HL-60 (cell line): Measurements from ENCODE around the gene CSTF2T.

ENCODE experiments used
- DNase-seq, 2 experiments: peaks; one replicate each; pipeline ENCODE4 v3.0.0-alpha.2; 2010 to 2020; ENCODE audit warnings: low read depth in 1 of 2, low spot score in 1 of 2
- H3K27ac ChIP-seq: fragments of 250-450 bp; sonication (Bioruptor Pico); replicated peaks from 2 replicates; pipeline ENCODE4 v1.5.1; 2020; ENCODE audit warnings: mild to moderate bottlenecking, moderate library complexity
- H3K27me3 ChIP-seq: fragments of 250-450 bp; sonication (Bioruptor Pico); 2 replicates; pipeline ENCODE4 v1.5.1; 2021; ENCODE audit warnings: mild to moderate bottlenecking, moderate library complexity; ENCODE audit not compliant: insufficient read depth, poor library complexity, severe bottlenecking
- H3K4me3 ChIP-seq: replicated peaks from 2 replicates; pipeline ENCODE4 v1.5.1; 2011; ENCODE audit warnings: mild to moderate bottlenecking, control low read depth, low read length; ENCODE audit not compliant: insufficient read depth
- GABPA ChIP-seq: IDR thresholded peaks from 2 replicates; pipeline ENCODE4 v1.6.1; 2012; ENCODE audit warnings: low read depth
- POLR2AphosphoS5 ChIP-seq: IDR thresholded peaks from 2 replicates; pipeline ENCODE4 v1.6.1; 2012; ENCODE audit warnings: low read depth
- SPI1 ChIP-seq: IDR thresholded peaks from 2 replicates; pipeline ENCODE4 v1.6.1; 2012; ENCODE audit warnings: low read depth, mild to moderate bottlenecking, borderline replicate concordance
- TF ChIP-seq, protein P1 (sequence below): IDR thresholded peaks from one replicate; pipeline ENCODE4 v1.5.1; 2011; ENCODE audit warnings: low read length, control low read depth, inconsistent platforms; ENCODE audit not compliant: insufficient read depth
- TF ChIP-seq, protein P2 (sequence below): IDR thresholded peaks from 2 replicates; pipeline ENCODE4 v1.6.1; 2012; ENCODE audit warnings: low read depth; ENCODE audit not compliant: insufficient replicate concordance

The CSTF2T gene

DNA sequence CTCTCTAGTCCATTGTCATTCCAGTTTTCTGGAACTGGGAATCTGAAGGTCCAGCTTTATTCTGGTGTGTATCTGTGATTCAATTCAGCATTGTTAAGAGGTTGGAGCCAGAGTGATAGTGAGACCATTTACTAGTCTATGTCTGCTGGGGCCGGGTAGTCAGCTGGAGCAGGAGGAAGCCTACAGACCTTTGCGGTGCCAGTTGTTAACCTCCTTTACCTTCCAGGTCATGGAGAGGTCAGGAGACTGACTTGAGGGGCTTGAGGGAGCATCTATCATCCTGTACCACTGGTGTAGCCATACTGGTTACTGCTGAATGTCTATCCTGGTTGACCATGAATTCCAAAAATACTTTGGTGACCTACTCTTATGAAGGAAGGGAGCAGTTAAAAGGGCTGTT is 9.2 kb upstream of the CSTF2T start:
- TF ChIP-seq, protein P1, sequence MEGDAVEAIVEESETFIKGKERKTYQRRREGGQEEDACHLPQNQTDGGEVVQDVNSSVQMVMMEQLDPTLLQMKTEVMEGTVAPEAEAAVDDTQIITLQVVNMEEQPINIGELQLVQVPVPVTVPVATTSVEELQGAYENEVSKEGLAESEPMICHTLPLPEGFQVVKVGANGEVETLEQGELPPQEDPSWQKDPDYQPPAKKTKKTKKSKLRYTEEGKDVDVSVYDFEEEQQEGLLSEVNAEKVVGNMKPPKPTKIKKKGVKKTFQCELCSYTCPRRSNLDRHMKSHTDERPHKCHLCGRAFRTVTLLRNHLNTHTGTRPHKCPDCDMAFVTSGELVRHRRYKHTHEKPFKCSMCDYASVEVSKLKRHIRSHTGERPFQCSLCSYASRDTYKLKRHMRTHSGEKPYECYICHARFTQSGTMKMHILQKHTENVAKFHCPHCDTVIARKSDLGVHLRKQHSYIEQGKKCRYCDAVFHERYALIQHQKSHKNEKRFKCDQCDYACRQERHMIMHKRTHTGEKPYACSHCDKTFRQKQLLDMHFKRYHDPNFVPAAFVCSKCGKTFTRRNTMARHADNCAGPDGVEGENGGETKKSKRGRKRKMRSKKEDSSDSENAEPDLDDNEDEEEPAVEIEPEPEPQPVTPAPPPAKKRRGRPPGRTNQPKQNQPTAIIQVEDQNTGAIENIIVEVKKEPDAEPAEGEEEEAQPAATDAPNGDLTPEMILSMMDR, result no peak
- TF ChIP-seq POLR2AphosphoS5 (no peak), GABPA (no peak), SPI1 (no peak)
- TF ChIP-seq, protein P2, sequence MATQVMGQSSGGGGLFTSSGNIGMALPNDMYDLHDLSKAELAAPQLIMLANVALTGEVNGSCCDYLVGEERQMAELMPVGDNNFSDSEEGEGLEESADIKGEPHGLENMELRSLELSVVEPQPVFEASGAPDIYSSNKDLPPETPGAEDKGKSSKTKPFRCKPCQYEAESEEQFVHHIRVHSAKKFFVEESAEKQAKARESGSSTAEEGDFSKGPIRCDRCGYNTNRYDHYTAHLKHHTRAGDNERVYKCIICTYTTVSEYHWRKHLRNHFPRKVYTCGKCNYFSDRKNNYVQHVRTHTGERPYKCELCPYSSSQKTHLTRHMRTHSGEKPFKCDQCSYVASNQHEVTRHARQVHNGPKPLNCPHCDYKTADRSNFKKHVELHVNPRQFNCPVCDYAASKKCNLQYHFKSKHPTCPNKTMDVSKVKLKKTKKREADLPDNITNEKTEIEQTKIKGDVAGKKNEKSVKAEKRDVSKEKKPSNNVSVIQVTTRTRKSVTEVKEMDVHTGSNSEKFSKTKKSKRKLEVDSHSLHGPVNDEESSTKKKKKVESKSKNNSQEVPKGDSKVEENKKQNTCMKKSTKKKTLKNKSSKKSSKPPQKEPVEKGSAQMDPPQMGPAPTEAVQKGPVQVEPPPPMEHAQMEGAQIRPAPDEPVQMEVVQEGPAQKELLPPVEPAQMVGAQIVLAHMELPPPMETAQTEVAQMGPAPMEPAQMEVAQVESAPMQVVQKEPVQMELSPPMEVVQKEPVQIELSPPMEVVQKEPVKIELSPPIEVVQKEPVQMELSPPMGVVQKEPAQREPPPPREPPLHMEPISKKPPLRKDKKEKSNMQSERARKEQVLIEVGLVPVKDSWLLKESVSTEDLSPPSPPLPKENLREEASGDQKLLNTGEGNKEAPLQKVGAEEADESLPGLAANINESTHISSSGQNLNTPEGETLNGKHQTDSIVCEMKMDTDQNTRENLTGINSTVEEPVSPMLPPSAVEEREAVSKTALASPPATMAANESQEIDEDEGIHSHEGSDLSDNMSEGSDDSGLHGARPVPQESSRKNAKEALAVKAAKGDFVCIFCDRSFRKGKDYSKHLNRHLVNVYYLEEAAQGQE, result no peak
- H3K4me3 ChIP-seq, result no peak overlapping the region
- DNase-seq, result no peak
- no peak overlapping the region for H3K27ac ChIP-seq
- H3K27me3 ChIP-seq, result no peaks in the 10 kb centered on the region

DNA sequence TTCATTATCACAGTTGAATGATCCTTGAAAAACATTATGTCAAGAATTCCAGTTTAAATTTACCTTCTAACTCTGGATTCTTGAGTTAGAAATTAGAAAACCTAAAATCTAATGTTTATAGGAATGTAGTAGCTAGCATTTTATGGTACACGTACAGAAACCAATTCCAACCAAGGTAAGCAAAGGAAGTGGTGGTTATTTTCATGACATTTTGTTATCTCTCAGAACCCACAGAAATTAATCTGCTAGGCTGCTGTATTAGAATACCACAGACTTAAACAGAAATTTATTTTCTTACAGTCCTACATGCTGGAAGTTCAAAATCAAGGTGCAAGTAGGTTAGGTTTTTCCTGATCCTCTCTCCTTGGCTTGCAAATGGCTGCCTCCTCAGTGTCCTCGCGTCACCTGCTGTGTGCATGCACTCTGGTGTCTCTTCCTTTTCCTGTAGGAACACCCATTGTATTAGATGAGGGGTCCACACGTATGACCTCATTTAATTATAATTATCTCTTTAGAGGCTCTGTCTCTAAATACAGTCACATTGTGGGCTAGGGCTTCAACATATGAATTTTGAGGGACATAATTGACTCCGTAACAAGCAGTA is 8.5 kb upstream of the CSTF2T start:
- Histone ChIP-seq H3K4me3 (no peak overlapping the region), H3K27me3 (no peaks in the 10 kb centered on the region), H3K27ac (no peak overlapping the region)
- TF ChIP-seq GABPA, result no peak
- no peak for TF ChIP-seq POLR2AphosphoS5
- TF ChIP-seq SPI1, result no peak
- TF ChIP-seq, protein P1, result no peak
- TF ChIP-seq, protein P2, result no peak
- DNase-seq, result no peak

DNA sequence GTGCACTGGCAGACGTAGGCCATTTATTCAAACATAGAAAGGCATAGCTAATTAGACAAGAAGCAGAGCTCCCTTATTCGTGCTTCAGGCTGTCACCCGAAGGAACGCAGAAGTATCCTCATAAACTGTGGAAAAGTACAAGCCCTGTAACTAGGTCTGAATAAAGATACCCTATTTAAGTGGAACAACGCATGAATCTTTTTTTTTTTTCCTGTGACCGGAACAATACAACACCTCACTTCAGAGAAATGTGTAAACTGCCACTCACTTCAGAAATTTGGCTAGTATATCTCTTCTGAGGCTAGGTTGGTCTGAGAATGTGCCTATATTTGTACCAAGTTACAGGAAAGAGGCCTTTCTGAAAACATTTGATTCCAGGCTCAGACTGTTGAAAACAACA is 8.0 kb upstream of the CSTF2T start:
- H3K4me3 ChIP-seq, result no peak overlapping the region
- no peaks in the 10 kb centered on the region for H3K27me3 ChIP-seq
- no peak overlapping the region for H3K27ac ChIP-seq
- TF ChIP-seq, protein P1, result no peak
- TF ChIP-seq, protein P2, result no peak
- TF ChIP-seq POLR2AphosphoS5 (no peak), SPI1 (no peak), GABPA (no peak)
- no peak for DNase-seq
